ENCODE data around the gene TMTC3.

The TMTC3 gene

GRCh38 chr12:88227263-88227662 is 85.2 kb downstream of the TMTC3 start:
- no peak for DNase-seq (ENCODE audit: low spot score)

DNA sequence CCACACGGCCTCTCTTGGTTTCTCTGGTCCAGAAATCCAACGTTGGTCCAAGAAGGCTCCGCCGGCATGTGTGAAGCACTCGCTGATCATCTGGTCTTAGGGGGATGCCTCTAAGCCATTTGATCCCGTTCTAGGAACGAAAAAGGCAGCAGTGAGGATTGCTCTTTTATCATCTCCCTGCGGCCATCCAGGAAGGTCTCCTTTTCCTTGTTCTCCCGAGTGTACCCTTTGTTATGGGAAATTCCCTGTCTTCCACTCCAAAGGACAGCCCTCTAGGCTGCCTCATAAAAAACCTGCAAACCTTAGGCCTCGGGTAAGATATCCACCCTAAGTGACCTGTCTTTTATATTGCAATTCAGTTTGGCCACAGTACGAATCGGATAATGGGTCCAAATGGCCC is 85.8 kb downstream of the TMTC3 start:
- no peak for DNase-seq (ENCODE audit: low spot score)

DNA sequence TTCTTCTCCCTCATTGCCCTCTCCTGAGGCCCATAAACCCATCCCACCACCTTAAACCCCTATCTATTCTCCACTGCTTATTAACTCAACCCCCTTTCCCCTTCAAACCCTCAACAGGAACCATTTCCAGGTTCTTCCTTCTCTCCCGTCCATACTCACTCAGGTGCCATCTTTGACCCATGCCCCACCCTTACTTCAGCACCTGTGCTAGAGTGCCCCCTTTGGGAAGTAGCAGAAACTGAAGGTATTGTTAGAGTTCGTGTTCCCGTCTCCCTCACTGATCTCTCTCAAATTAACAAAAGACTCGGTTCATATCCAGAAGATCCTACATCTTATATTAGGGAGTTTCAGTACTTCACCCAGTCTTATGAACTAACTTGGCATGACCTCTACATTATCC is 86.6 kb downstream of the TMTC3 start:
- DNase-seq (ENCODE audit: low spot score), result no peak

GRCh38 chr12:88230271-88230670 is 88.2 kb downstream of the TMTC3 start:
- DNase-seq (ENCODE audit: low spot score), result no peak

- DNase-seq (ENCODE audit: low spot score), result no peak
These were observed 93.2 kb downstream of the TMTC3 start for GRCh38 chr12:88235183-88235833.

DNA sequence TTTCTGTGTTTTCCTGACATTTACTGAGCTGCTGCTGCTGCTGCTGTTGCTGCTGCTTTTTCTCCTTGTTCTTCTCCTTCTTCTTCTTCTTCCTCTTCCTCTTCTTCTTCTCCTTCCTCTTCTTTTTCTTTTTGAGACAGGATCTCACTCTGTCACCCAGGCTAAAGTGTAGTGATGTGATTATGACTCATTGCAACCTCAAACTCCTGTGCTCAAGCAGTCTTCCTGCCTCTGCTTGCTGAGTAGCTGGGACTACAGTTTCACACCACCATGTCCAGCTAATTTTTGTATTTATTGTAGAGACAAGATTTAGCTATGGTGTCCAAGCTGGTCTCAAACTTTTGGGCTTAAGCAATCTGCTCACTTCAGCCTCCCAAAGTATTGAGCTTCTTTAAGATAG is 95.8 kb downstream of the TMTC3 start:
- DNase-seq (ENCODE audit: low spot score), result no peak

- no peak for DNase-seq (ENCODE audit: low spot score)
These were observed 96.3 kb downstream of the TMTC3 start for GRCh38 chr12:88238406-88238805.

DNA sequence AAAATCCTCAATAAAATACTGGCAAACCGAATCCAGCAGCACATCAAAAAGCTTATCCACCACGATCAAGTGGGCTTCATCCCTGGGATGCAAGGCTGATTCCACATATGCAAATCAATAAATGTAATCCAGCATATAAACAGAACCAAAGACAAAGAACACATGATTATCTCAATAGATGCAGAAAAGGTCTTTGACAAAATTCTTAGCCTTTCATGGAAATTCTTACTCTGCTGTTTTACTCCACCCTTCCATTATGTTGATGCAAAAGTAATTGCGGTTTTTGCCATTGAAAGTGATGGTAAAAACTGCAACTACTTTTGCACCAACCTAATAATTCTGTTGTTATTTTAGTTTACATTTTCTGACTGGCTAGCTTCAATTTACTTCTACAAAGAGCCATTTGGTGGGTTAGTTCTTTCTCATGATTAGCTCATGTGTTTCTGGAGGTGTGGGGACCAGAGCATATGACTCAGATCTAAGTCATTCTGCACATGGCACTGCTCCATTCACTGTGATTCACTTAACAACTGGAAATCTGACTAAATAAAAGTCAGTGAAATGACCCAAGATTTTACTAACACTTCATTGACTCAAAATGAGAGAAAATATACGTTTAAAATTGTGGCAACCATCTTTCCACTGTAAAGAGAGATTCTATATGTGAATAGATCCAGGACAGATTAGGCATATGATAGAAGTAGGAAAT is 99.9 kb downstream of the TMTC3 start:
- no peak for DNase-seq (ENCODE audit: low spot score)

- DNase-seq (ENCODE audit: low spot score), result no peak
These were observed 100.4 kb downstream of the TMTC3 start for GRCh38 chr12:88242571-88242925.

- DNase-seq (ENCODE audit: low spot score), result no peak
These were observed 100.8 kb downstream of the TMTC3 start for GRCh38 chr12:88242939-88243338.

- DNase-seq (ENCODE audit: low spot score), result peak; percentile 45
These were observed 101.9 kb downstream of the TMTC3 start for GRCh38 chr12:88243982-88244381.

DNA sequence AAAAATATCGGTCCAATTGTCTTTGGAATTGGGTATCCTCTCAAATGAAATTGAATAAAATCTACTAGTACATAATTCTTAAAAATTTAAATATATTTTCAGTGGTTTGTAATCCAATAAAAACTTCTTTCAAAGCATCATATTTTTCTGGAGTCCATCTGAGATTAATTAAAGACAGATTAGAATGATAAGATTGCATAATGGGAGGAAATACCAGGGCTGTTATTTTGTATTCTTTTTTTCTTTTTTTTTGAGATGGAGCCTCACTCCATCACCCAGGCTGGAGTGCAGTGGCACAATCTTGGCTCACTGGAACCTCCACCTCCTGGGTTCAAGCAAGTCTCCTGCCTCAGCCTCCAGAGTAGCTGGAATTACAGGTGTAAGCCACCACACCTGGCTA is 103.8 kb downstream of the TMTC3 start:
- no peak for DNase-seq (ENCODE audit: low spot score)

- DNase-seq (ENCODE audit: low spot score), result no peak
These were observed 105.1 kb downstream of the TMTC3 start for GRCh38 chr12:88247241-88247643.

GRCh38 chr12:88248606-88249005 is 106.5 kb downstream of the TMTC3 start:
- no peak for DNase-seq (ENCODE audit: low spot score)

Measured in SK-N-DZ (cell line).